K562 (cell line): ENCODE results near the gene KMT2A. TPM values are rescaled to one million over a fixed set of nuclear protein-coding genes. Genes with fewer than 3 reads are reported as not detected.

ENCODE experiments used
- MEF2D ChIP-seq: conservative IDR thresholded peaks from 2 replicates; pipeline ENCODE4 v1.6.1; 2016; ENCODE audit warnings: low read depth, missing genetic modification characterization, missing compliant biosample characterization
- MGA ChIP-seq: fragments of 450-650 bp; IDR thresholded peaks from 2 replicates; pipeline ENCODE4 v1.6.1; 2016; ENCODE audit warnings: mild to moderate bottlenecking, moderate library complexity
- SAP30 ChIP-seq: fragments of 200-600 bp; sonication (generic); IDR thresholded peaks from 2 replicates; pipeline ENCODE4 v1.6.1; 2012; ENCODE audit warnings: borderline replicate concordance, low read depth, mild to moderate bottlenecking, moderate library complexity, low read length, control low read depth, inconsistent platforms; ENCODE audit not compliant: insufficient read depth, poor library complexity, severe bottlenecking
- ZMIZ1 ChIP-seq, 2 experiments: fragments of 150-350 bp in 1 of 2; IDR thresholded peaks; 2 replicates each; pipeline ENCODE4 v1.6.1; 2012 to 2016; ENCODE audit warnings: low read depth in 2 of 2, low read length in 2 of 2, mild to moderate bottlenecking in 1 of 2, moderate library complexity in 1 of 2
- ZNF609 ChIP-seq: sonication (generic); formaldehyde crosslinking; IDR thresholded peaks from 2 replicates; pipeline ENCODE4 v1.8.1; 2023; ENCODE audit warnings: missing genetic modification reagents, mild to moderate bottlenecking, borderline replicate concordance
- polyA plus RNA-seq, 8 experiments: library from polyadenylated mRNA; depleted of rRNA in 4 of 8; stranded (reverse) in 5 of 8; unstranded in 3 of 8; fragments of >200 nt; fragmentation: Nextera tagmentation in 2 of 8; fragmentation: Illumina TruSeq in 1 of 8; extraction: Ambion mirVana in 2 of 8; extraction: Trizol in 1 of 8; gene quantifications; 2 replicates each; pipeline versions ENCODE4 v1.2.1 to v1.2.3, GENCODE V29; 2011 to 2014; ENCODE audit warnings: inconsistent platforms in 1 of 8, missing spikeins in 1 of 8
- total RNA-seq, 7 experiments: library from RNA; depleted of rRNA in 6 of 7; stranded (reverse); fragments of >200 nt in 6 of 7; fragmentation: Illumina TruSeq in 2 of 7; extraction: Trizol in 2 of 7; gene quantifications; 2 replicates each; pipeline versions ENCODE4 v1.2.1 to v1.2.3, GENCODE V29; 2011 to 2021; ENCODE audit warnings: low replicate concordance in 1 of 7

KMT2A gene
- total and polyA plus RNA-seq, 9 of the 15 experiments (the other 6 are each of a cell fraction or from before 2014, with no cell fraction given), result 9.6 to 59.9 (median 32.6) TPM

GRCh38 chr11:118401151-118401879, 35.0 kb upstream of the KMT2A start, which contains the start of gene ATP5MG (continued):
- TF ChIP-seq ZMIZ1 (IDR thresholded peaks at IDR 0.05; ENCODE audit: low read depth in 2 of 2, low read length in 2 of 2), result no peak
- no peak for TF ChIP-seq MEF2D (tag)
- no peak for TF ChIP-seq ZNF609 (CRISPR knock-in tag)
- TF ChIP-seq MGA, result 0 out of 2 replicates have a peak, but pooled peaks have one; percentile 7
- TF ChIP-seq SAP30, result peak; percentile 95
